HepG2 (cell line): ENCODE data around the gene ACSS1. TPM values are rescaled to one million over a fixed set of nuclear protein-coding genes. Genes with fewer than 3 reads are reported as not detected.

Experiments used
- ATRX ChIP-seq: sonication (generic); formaldehyde crosslinking; IDR thresholded peaks from 2 replicates; pipeline ENCODE4 v1.4.0; 2020; ENCODE audit warnings: missing genetic modification reagents, borderline replicate concordance
- BCLAF1 ChIP-seq: fragments of 450-650 bp; IDR thresholded peaks from 2 replicates; pipeline ENCODE4 v1.6.1; 2017; ENCODE audit warnings: mild to moderate bottlenecking
- MAZ ChIP-seq, 2 experiments: sonication (generic) in 1 of 2; formaldehyde crosslinking in 1 of 2; IDR thresholded peaks; 2 replicates each; pipeline versions ENCODE4 v1.5.0 to v1.6.1; 2012 to 2020; ENCODE audit warnings: low read depth in 2 of 2, mild to moderate bottlenecking in 2 of 2, borderline replicate concordance in 1 of 2, improper control_type of control experiment in 1 of 2, low read length in 1 of 2, missing genetic modification reagents in 1 of 2, moderate library complexity in 1 of 2
- MIER2 ChIP-seq: IDR thresholded peaks from 2 replicates; pipeline ENCODE4 v1.6.1; 2016; ENCODE audit warnings: missing biosample characterization, missing genetic modification reagents
- MLLT10 ChIP-seq: sonication (generic); formaldehyde crosslinking; IDR thresholded peaks from 2 replicates; pipeline ENCODE4 v1.4.0; 2020; ENCODE audit warnings: missing genetic modification reagents
- RAD21 ChIP-seq: fragments of 450-650 bp; formaldehyde crosslinking; IDR thresholded peaks from 2 replicates; pipeline ENCODE4 v1.5.0; 2020; ENCODE audit warnings: mild to moderate bottlenecking
- SRSF1 ChIP-seq: fragments of 200-400 bp; formaldehyde crosslinking; optimal IDR thresholded peaks from 2 replicates; pipeline ENCODE3; 2017; ENCODE audit warnings: mild to moderate bottlenecking, low read depth, low read length, moderate library complexity
- U2AF1 ChIP-seq: fragments of 200-400 bp; formaldehyde crosslinking; optimal IDR thresholded peaks from 2 replicates; pipeline ENCODE3; 2017; ENCODE audit warnings: mild to moderate bottlenecking, low read depth, low read length
- ZNF256 ChIP-seq: sonication (generic); formaldehyde crosslinking; conservative IDR thresholded peaks from 2 replicates; pipeline ENCODE4 v1.4.0; 2020; ENCODE audit warnings: missing genetic modification reagents
- ZNF280B ChIP-seq: sonication (generic); formaldehyde crosslinking; IDR thresholded peaks from 2 replicates; pipeline ENCODE4 v1.5.0; 2020; ENCODE audit warnings: missing genetic modification reagents, mild to moderate bottlenecking, borderline replicate concordance
- ZNF280D ChIP-seq: sonication (generic); formaldehyde crosslinking; IDR thresholded peaks from 2 replicates; pipeline ENCODE4 v1.5.1; 2020; ENCODE audit warnings: mild to moderate bottlenecking, missing genetic modification reagents
- ZNF292 ChIP-seq: sonication (generic); formaldehyde crosslinking; IDR thresholded peaks from 2 replicates; pipeline ENCODE4 v1.8.1; 2022; ENCODE audit warnings: mild to moderate bottlenecking, low read depth, missing genetic modification reagents, borderline replicate concordance
- ZNF550 ChIP-seq: sonication (generic); formaldehyde crosslinking; IDR thresholded peaks from 2 replicates; pipeline ENCODE4 v1.4.0; 2020; ENCODE audit warnings: mild to moderate bottlenecking, missing genetic modification reagents, borderline replicate concordance
- ZNF704 ChIP-seq: sonication (generic); formaldehyde crosslinking; IDR thresholded peaks from 2 replicates; pipeline ENCODE4 v1.8.1; 2023; ENCODE audit warnings: mild to moderate bottlenecking, inconsistent platforms, moderate library complexity, missing genetic modification reagents, borderline replicate concordance
- ZNF713 ChIP-seq: sonication (generic); formaldehyde crosslinking; IDR thresholded peaks from 2 replicates; pipeline ENCODE4 v1.4.0; 2020; ENCODE audit warnings: mild to moderate bottlenecking, missing genetic modification reagents
- polyA plus RNA-seq, 8 experiments: library from polyadenylated mRNA; depleted of rRNA in 3 of 8; stranded (reverse) in 7 of 8; unstranded in 1 of 8; fragments of >200 nt; fragmentation: Illumina TruSeq in 4 of 8; extraction: Trizol in 4 of 8; gene quantifications; 2 replicates each; pipeline versions ENCODE4 v1.2.1 to v1.2.3, GENCODE V29; 2011 to 2016; ENCODE audit warnings: low read depth in 4 of 8, missing spikeins in 1 of 8, mixed read lengths in 1 of 8; ENCODE audit not compliant: insufficient read depth in 1 of 8
- total RNA-seq, 5 experiments: library from RNA; depleted of rRNA; stranded (reverse); fragments of >200 nt; fragmentation: Illumina TruSeq; extraction: Trizol; gene quantifications; 2 replicates each; pipeline ENCODE4 v1.2.3, GENCODE V29; 2016; ENCODE audit warnings: low read depth in 1 of 5
- TF ChIP-seq, protein P1 (sequence below): IDR thresholded peaks from 2 replicates; pipeline ENCODE4 v1.6.1; 2018; ENCODE audit warnings: missing genetic modification reagents
- TF ChIP-seq, protein P2 (sequence below): IDR thresholded peaks from 2 replicates; pipeline ENCODE4 v1.6.1; 2016; ENCODE audit warnings: control low read depth

Gene ACSS1
- total and polyA plus RNA-seq, 2 of the 13 experiments (the other 11 are each of a cell fraction or from before 2014, with no cell fraction given) = 15.2 to 41.6 TPM

DNA sequence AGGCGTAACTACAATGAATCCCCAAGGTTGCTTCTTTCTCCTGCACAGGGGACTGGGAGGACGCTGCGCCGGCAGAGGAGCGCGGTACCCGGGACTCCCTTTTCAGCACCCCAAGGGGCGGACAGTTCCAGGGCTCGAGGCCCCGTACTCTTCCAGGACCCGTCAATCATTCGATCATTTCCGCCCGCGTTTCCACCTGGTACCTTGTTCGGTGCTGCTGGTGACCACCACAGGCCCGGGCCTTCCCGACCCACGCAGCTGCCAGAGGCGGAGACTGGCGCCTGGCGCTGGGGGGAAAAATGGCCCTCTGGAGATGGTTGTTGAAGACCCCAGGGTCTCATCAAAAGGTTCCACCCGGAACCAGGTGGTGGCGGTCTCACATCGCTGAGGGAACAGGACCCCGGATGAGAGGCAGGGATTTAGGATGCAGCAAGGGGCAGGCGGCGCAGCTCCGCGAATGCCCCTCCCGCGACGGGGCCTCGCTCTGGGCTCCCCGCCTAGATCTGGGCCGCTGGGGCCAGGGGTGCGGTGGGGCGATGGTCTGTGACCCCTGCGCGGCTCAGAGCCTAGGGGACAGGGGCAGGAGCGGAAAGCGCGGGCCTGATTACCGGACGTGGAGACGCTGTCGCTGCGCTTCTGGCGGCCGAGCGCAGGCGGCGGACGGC is 23.3 kb upstream of the ACSS1 start (continued):
- TF ChIP-seq, protein P1, sequence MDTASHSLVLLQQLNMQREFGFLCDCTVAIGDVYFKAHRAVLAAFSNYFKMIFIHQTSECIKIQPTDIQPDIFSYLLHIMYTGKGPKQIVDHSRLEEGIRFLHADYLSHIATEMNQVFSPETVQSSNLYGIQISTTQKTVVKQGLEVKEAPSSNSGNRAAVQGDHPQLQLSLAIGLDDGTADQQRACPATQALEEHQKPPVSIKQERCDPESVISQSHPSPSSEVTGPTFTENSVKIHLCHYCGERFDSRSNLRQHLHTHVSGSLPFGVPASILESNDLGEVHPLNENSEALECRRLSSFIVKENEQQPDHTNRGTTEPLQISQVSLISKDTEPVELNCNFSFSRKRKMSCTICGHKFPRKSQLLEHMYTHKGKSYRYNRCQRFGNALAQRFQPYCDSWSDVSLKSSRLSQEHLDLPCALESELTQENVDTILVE (CRISPR knock-in tag) = 0 out of 2 replicates have a peak, but pooled peaks have one; percentile 23
- TF ChIP-seq ZNF713 (no peak), MLLT10 (CRISPR knock-in tag) (no peak), ZNF280D (no peak), ZNF292 (CRISPR knock-in tag) (no peak), MAZ (IDR thresholded peaks at IDR 0.05; ENCODE audit: borderline replicate concordance, low read depth, low read length) (no peak), MAZ (CRISPR knock-in tag; IDR thresholded peaks at IDR 0.05; ENCODE audit: low read depth) (no peak), ZNF704 (no peak; the same call in 1 of the 2 replicates), MIER2 (CRISPR knock-in tag) (peak; percentile 97), ATRX (CRISPR knock-in tag) (no peak), SRSF1 (no peak), BCLAF1 (no peak), ZNF280B (CRISPR knock-in tag) (no peak), ZNF550 (no peak), RAD21 (CRISPR knock-in tag) (no peak), U2AF1 (no peak), ZNF256 (CRISPR knock-in tag) (no peak)
- TF ChIP-seq, protein P2, sequence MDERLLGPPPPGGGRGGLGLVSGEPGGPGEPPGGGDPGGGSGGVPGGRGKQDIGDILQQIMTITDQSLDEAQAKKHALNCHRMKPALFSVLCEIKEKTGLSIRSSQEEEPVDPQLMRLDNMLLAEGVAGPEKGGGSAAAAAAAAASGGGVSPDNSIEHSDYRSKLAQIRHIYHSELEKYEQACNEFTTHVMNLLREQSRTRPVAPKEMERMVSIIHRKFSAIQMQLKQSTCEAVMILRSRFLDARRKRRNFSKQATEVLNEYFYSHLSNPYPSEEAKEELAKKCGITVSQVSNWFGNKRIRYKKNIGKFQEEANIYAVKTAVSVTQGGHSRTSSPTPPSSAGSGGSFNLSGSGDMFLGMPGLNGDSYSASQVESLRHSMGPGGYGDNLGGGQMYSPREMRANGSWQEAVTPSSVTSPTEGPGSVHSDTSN (CRISPR knock-in tag) = peak; percentile 78
